Upper lobe of right lung (tissue), 1 donor: ENCODE measurements around the gene STARD13. TPM values are rescaled to one million over a fixed set of nuclear protein-coding genes. Genes with fewer than 3 reads are reported as not detected.

Experiments
- ATAC-seq: fragments of 200-7000 bp; cut with Tn5 transposase; one replicate; pipeline ENCODE4 v1.9.1; 2020; ENCODE audit warnings: mild to moderate bottlenecking, moderate library complexity
- DNase-seq: peaks from one replicate; pipeline ENCODE4 v3.0.0-alpha.2; 2020
- H3K27ac ChIP-seq: fragments of 200-600 bp; one replicate; pipeline ENCODE4 v1.8.0; 2022
- H3K27me3 ChIP-seq: fragments of 200-600 bp; one replicate; pipeline ENCODE4 v1.8.0; 2022; ENCODE audit warnings: mild to moderate bottlenecking
- H3K36me3 ChIP-seq: fragments of 200-600 bp; one replicate; pipeline ENCODE4 v1.8.0; 2022
- H3K4me1 ChIP-seq: fragments of 200-600 bp; one replicate; pipeline ENCODE4 v1.8.0; 2022
- H3K4me3 ChIP-seq: fragments of 200-600 bp; one replicate; pipeline ENCODE4 v1.8.0; 2022; ENCODE audit warnings: mild to moderate bottlenecking
- H3K9me3 ChIP-seq: fragments of 200-600 bp; one replicate; pipeline ENCODE4 v1.8.0; 2022
- CTCF ChIP-seq: fragments of 200-600 bp; IDR thresholded peaks from one replicate; pipeline ENCODE4 v1.8.0; 2022; ENCODE audit warnings: antibody characterized with exemption
- intact Hi-C: fragments of 100-400 bp; cut with DNase I; formaldehyde crosslinking; loops from one replicate; pipeline ENCODE4 v1.11.0; 2022
- total RNA-seq: library from RNA; stranded (reverse); fragmentation: NEBNext Ultra II Directional; extraction: Animal tissue kit (Norgen Biotek cat#: 25700); gene quantifications from one replicate; pipeline ENCODE4 v1.2.1, GENCODE V29; 2021
- donor health status: DM: no; HTN: yes; CAD: no; lungs with severe emphysema.

STARD13 gene
- total RNA-seq, 1 donor from 2014 or later = 60.4 TPM

- no peak for DNase-seq
- Histone ChIP-seq H3K27ac (no peak overlapping the region), H3K9me3 (no peaks in the 10 kb centered on the region), H3K4me1 (peaks cover 16% of the 10 kb centered on the region), H3K4me3 (no peak overlapping the region), H3K36me3 (peaks cover 64% of the 10 kb centered on the region), H3K27me3 (no peaks in the 10 kb centered on the region)
- no peak for TF ChIP-seq CTCF
- intact Hi-C loops = no loop called here
- peak; percentile 63 for ATAC-seq
These were observed 180.1 kb downstream of the STARD13 start for GRCh38 chr13:33105387-33106005.

DNA sequence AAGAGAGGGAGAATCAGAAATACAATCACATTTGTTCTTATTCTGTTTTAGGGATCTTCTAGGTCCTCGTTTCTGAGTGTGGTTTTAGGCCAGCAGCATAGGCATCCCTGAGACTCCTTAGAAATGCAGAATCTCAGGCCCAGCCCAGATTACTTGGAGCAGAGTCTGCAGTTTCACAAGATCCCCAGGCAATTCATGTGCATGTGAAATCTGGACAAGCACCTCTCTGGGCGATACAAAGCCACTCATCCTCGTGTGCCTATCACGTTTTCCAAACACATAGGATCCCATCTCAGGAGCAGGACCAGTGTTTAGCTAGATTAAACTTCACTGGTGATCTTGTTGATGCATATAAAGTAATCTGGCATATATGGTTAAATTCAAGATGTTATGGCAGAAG is 182.1 kb downstream of the STARD13 start:
- intact Hi-C loops = no loop called here

GRCh38 chr13:33101835-33102234 is 183.7 kb downstream of the STARD13 start:
- Histone ChIP-seq H3K27ac (no peak overlapping the region), H3K36me3 (peaks cover 33% of the 10 kb centered on the region), H3K9me3 (no peaks in the 10 kb centered on the region), H3K4me3 (no peak overlapping the region), H3K27me3 (no peaks in the 10 kb centered on the region), H3K4me1 (no peaks in the 10 kb centered on the region)
- TF ChIP-seq CTCF = no peak
- DNase-seq (no peak), ATAC-seq (no peak)
- intact Hi-C loops = no loop called here

More for the DNA sequence above, 182.1 kb downstream of the STARD13 start:
- ATAC-seq = no peak
- H3K27ac ChIP-seq = no peak overlapping the region
- DNase-seq = no peak
- no peak overlapping the region for H3K4me3 ChIP-seq
- H3K27me3 ChIP-seq = no peaks in the 10 kb centered on the region
- no peaks in the 10 kb centered on the region for H3K9me3 ChIP-seq
- peaks cover 48% of the 10 kb centered on the region for H3K36me3 ChIP-seq
- no peak for TF ChIP-seq CTCF
- H3K4me1 ChIP-seq = no peaks in the 10 kb centered on the region

GRCh38 chr13:33100886-33101285 is 184.7 kb downstream of the STARD13 start:
- no peaks in the 10 kb centered on the region for H3K4me1 ChIP-seq
- DNase-seq (no peak), ATAC-seq (no peak)
- no peaks in the 10 kb centered on the region for H3K27me3 ChIP-seq
- no peaks in the 10 kb centered on the region for H3K9me3 ChIP-seq
- H3K27ac ChIP-seq = no peak overlapping the region
- TF ChIP-seq CTCF = no peak
- H3K36me3 ChIP-seq = peaks cover 25% of the 10 kb centered on the region
- no peak overlapping the region for H3K4me3 ChIP-seq
- intact Hi-C loops = no loop called here

DNA sequence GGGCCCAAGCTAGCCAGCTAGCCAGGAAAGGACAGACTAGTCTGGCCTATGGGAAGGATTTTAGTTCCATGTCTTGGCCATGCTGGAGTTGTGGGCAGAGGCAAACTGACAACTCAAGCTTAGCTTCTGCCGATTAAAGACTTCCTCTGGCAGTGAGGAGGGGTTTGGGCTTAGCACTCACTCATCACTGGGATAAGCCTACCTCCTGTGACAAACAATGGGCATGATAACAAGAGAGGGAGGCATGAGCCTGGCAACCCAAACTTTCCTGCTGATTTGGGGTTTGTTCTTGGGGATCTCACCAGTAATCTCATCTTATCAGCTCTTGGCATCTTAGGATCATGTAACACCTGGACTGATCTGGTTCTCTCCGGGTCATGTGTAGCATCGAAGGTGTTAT is 185.7 kb downstream of the STARD13 start:
- no peak for DNase-seq
- no peaks in the 10 kb centered on the region for H3K4me1 ChIP-seq
- no peaks in the 10 kb centered on the region for H3K9me3 ChIP-seq
- intact Hi-C loops = no loop called here
- ATAC-seq = no peak
- TF ChIP-seq CTCF = no peak
- peaks cover 15% of the 10 kb centered on the region for H3K36me3 ChIP-seq
- no peak overlapping the region for H3K4me3 ChIP-seq
- no peak overlapping the region for H3K27ac ChIP-seq
- H3K27me3 ChIP-seq = no peaks in the 10 kb centered on the region
